IMR-90 (cell line): Measurements from ENCODE around the gene CSHL1.
"Not testable (repeated sequence)": the region's sequence is repeated elsewhere in the genome, so short reads cannot be mapped to it uniquely, and the experiment has no call there.

Source experiments
- CEBPB ChIP-seq: IDR thresholded peaks from 2 replicates; pipeline ENCODE4 v1.6.1; 2012; ENCODE audit warnings: low read depth, low read length, improper control_type of control experiment
- CTCF ChIP-seq: conservative IDR thresholded peaks from 2 replicates; pipeline ENCODE4 v1.5.1; 2012; ENCODE audit warnings: mild to moderate bottlenecking, low read depth, low read length, improper control_type of control experiment
- MAFK ChIP-seq: IDR thresholded peaks from 2 replicates; pipeline ENCODE4 v1.6.1; 2012; ENCODE audit warnings: low read depth, low read length, improper control_type of control experiment
- MAZ ChIP-seq: IDR thresholded peaks from 2 replicates; pipeline ENCODE4 v1.6.1; 2012; ENCODE audit warnings: low read depth, mild to moderate bottlenecking, low read length, improper control_type of control experiment, moderate library complexity, borderline replicate concordance

GRCh38 chr17:63874061-63874626 is 36.9 kb downstream of the CSHL1 start:
- TF ChIP-seq CTCF, MAFK, CEBPB, MAZ: not testable (repeated sequence)
